Mucosa of rectum (tissue), 2 donors: ENCODE results near the gene SCYL1.

ENCODE experiments used
- H3K27ac ChIP-seq, 2 donors: one replicate each; pipeline ENCODE4 v1.7.0; 2013; ENCODE audit warnings: inconsistent platforms in 2 of 2, low read depth in 2 of 2, low read length in 2 of 2
- H3K27me3 ChIP-seq, 2 donors: one replicate each; pipeline ENCODE4 v1.7.0; 2013; ENCODE audit warnings: low read length in 2 of 2; ENCODE audit not compliant: control insufficient read depth in 2 of 2, insufficient read depth in 2 of 2
- H3K36me3 ChIP-seq, 2 donors: one replicate each; pipeline ENCODE4 v1.7.0; 2013; ENCODE audit warnings: low read length in 2 of 2; ENCODE audit not compliant: control insufficient read depth in 2 of 2, insufficient read depth in 2 of 2
- H3K4me1 ChIP-seq, 2 donors: one replicate each; pipeline ENCODE4 v1.7.0; 2013; ENCODE audit warnings: low read length in 2 of 2, mild to moderate bottlenecking in 1 of 2; ENCODE audit not compliant: control insufficient read depth in 2 of 2, insufficient read depth in 2 of 2
- H3K4me3 ChIP-seq, 2 donors: one replicate each; pipeline ENCODE4 v1.7.0; 2013; ENCODE audit warnings: low read length in 2 of 2
- H3K9ac ChIP-seq, 2 donors: one replicate each; pipeline ENCODE4 v1.7.0; 2013; ENCODE audit warnings: low read length in 2 of 2, low read depth in 1 of 2, mild to moderate bottlenecking in 1 of 2
- H3K9me3 ChIP-seq, 2 donors: one replicate each; pipeline ENCODE4 v1.7.0; 2013; ENCODE audit warnings: low read length in 2 of 2; ENCODE audit not compliant: control insufficient read depth in 2 of 2
- donor health status: healthy.
- donor health status: Normal muscosa, but diverticular disease.

SCYL1 gene

DNA sequence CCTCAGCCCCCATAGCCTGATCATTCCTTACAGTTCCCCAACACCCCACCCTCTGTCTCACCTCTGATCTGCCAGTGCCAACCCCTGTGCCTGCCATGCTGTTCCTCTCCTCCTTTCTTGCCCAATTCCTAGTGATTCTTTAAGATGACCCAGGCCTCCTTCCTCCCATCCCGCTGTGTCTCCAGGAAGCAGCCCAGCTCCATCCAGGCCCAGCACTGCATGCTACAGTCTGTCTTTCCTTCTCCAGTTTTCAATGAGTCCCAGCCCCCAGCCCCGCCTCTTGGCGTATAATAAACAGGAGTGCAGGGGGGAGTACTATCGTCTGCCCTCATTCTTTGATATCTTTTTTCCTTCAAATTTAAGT is 21.0 kb downstream of the SCYL1 start:
- Histone ChIP-seq H3K36me3 (peaks cover 0 to 6% of the 10 kb centered on the region in 2 donors), H3K9ac (peak overlapping the region; percentile 56 to 66), H3K4me3 (peak overlapping the region; percentile 70 to 73), H3K9me3 (no peaks in the 10 kb centered on the region), H3K27me3 (no peaks in the 10 kb centered on the region), H3K27ac (peak overlapping the region; percentile 79 to 89), H3K4me1 (peaks cover 10 to 17% of the 10 kb centered on the region in 2 donors)

GRCh38 chr11:65546217-65546958 is 21.5 kb downstream of the SCYL1 start:
- Histone ChIP-seq H3K4me3 (peak overlapping the region; percentile 70 to 73), H3K9ac (peak overlapping the region; percentile 56 to 66), H3K36me3 (peaks cover 0 to 6% of the 10 kb centered on the region in 2 donors), H3K4me1 (peaks cover 8 to 15% of the 10 kb centered on the region in 2 donors), H3K9me3 (no peaks in the 10 kb centered on the region), H3K27me3 (no peaks in the 10 kb centered on the region), H3K27ac (peak overlapping the region; percentile 79 to 89)

GRCh38 chr11:65547446-65548125 is 22.7 kb downstream of the SCYL1 start:
- H3K27me3 ChIP-seq, result no peaks in the 10 kb centered on the region
- no peak overlapping the region for H3K9ac ChIP-seq
- H3K4me1 ChIP-seq, result peaks cover 13 to 24% of the 10 kb centered on the region in 2 donors
- no peak overlapping the region for H3K27ac ChIP-seq
- H3K36me3 ChIP-seq, result peaks cover 0 to 8% of the 10 kb centered on the region in 2 donors
- no peak overlapping the region for H3K4me3 ChIP-seq
- H3K9me3 ChIP-seq, result no peaks in the 10 kb centered on the region

DNA sequence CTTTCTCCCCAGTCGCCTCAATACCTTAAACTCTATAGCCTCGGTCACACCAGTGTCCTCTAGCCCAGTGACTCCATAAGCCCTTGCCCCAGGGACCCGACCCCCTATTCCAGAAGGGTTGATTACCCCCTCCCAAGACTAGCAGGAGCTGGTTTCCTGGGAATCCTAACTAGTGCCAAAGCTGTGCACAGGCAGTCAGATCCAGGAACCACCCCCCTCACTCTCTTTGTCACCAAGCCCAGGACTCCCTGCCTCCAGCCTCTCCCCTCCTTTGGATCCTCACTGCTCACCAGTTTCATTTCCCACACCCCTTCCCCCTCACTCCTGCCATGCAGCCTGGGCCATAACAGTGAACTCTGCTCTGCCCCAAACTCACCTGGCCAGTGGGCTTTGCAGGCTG is 23.5 kb downstream of the SCYL1 start:
- Histone ChIP-seq H3K36me3 (peaks cover 0 to 3% of the 10 kb centered on the region in 2 donors), H3K4me3 (no peak overlapping the region), H3K9ac (no peak overlapping the region), H3K27ac (no peak overlapping the region), H3K9me3 (no peaks in the 10 kb centered on the region), H3K27me3 (no peaks in the 10 kb centered on the region), H3K4me1 (peaks cover 16 to 26% of the 10 kb centered on the region in 2 donors)

- Histone ChIP-seq H3K36me3 (peaks cover 0 to 3% of the 10 kb centered on the region in 2 donors), H3K27me3 (no peaks in the 10 kb centered on the region), H3K4me3 (no peak overlapping the region), H3K9ac (no peak overlapping the region), H3K9me3 (no peaks in the 10 kb centered on the region), H3K27ac (no peak overlapping the region), H3K4me1 (peaks cover 21 to 26% of the 10 kb centered on the region in 2 donors)
These were observed 24.2 kb downstream of the SCYL1 start for GRCh38 chr11:65549096-65549495.

DNA sequence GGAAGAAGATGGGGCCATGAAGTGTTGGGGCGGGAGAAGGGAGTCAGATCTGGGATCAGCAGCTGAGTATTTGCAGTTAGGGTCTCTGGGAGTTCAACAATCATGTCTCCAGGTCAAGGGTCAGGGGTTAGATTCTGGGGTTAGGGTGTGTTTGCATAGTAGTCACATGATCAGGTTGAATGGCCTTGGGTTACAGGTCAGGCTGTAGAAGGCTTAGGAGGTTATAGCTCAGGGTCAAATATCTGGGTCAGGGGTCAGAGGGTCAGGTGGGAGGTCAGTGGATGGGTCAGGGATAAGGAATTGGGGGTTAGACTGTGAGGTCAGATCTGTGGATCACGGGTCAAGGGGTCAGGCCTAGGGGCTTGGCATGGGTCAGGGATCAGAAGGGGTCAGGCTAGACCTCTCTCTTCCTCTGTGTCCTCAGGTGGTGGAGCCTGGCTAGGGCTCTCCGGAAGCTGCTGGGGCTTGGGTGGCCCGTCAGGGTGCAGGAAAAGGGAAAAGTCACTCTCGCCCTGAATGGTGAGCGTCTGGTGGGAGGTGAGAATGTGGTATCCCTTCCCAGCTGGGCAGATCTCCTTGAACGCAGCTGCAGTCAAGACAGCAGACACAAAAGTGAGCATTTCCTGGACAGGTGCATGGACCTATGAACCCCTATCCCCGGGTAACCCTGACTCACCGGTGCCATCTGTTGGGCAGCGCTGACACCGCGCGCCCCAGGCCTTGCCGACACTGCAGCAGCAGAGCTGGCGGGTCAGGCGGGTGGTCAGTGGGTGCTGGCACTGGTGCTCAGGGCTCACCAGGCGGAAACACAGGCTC is 26.9 kb downstream of the SCYL1 start:
- peaks cover 0 to 3% of the 10 kb centered on the region in 2 donors for H3K36me3 ChIP-seq
- no peaks in the 10 kb centered on the region for H3K9me3 ChIP-seq
- peak overlapping the region; percentile 88 to 93 for H3K27ac ChIP-seq
- peak overlapping the region; percentile 63 to 66 for H3K9ac ChIP-seq
- H3K27me3 ChIP-seq, result no peaks in the 10 kb centered on the region
- H3K4me3 ChIP-seq, result peak overlapping the region; percentile 23 to 66
- peaks cover 24 to 28% of the 10 kb centered on the region in 2 donors for H3K4me1 ChIP-seq

GRCh38 chr11:65552388-65552951 is 27.6 kb downstream of the SCYL1 start:
- no peaks in the 10 kb centered on the region for H3K27me3 ChIP-seq
- no peak overlapping the region for H3K4me3 ChIP-seq
- H3K9ac ChIP-seq, result no peak overlapping the region
- H3K36me3 ChIP-seq, result peaks cover 0 to 3% of the 10 kb centered on the region in 2 donors
- no peaks in the 10 kb centered on the region for H3K9me3 ChIP-seq
- H3K4me1 ChIP-seq, result peaks cover 24 to 31% of the 10 kb centered on the region in 2 donors
- H3K27ac ChIP-seq, result no peak overlapping the region

DNA sequence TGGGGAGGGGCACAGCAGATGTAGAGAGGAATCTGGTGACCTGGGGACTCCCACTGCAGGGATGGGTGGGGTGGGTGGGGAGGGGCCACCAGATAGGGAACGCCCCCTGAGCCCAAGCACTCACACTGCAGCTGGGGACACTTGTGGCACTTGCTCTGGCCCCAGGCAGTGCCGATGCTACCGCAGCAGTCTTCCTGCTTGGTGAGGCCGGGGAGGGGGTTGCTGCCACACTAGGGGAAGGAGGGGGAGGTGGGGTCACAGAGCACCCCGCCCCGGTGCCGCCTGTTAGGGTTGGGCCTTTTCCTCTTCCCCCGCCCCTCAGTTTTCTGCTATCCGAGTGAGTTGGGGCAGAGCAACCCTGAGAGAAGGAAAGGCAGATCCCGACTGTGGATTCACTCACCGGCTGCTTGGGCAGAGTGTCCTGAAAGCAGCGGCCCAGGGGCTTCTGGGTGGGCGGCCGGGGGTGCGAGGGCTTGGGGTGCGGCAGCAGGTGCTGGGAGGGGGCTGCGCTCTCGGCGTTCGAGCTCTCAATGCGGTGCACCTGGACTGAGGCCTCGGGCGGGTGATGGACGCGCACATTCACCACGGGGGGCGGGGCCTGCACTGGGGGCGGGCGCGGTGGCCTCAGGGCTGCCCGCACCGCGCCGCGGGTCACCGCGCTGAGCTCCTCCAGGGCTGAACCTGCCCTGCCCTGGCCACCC is 28.6 kb downstream of the SCYL1 start:
- Histone ChIP-seq H3K36me3 (peaks cover 0 to 3% of the 10 kb centered on the region in 2 donors), H3K4me1 (peaks cover 24 to 31% of the 10 kb centered on the region in 2 donors), H3K27ac (no peak overlapping the region), H3K27me3 (no peaks in the 10 kb centered on the region), H3K9me3 (no peaks in the 10 kb centered on the region), H3K9ac (no peak overlapping the region), H3K4me3 (no peak overlapping the region)

GRCh38 chr11:65554057-65554818 is 29.4 kb downstream of the SCYL1 start:
- H3K27me3 ChIP-seq, result no peaks in the 10 kb centered on the region
- peaks cover 0 to 3% of the 10 kb centered on the region in 2 donors for H3K36me3 ChIP-seq
- no peak overlapping the region for H3K9ac ChIP-seq
- H3K4me3 ChIP-seq, result no peak overlapping the region
- peaks cover 31 to 37% of the 10 kb centered on the region in 2 donors for H3K4me1 ChIP-seq
- no peaks in the 10 kb centered on the region for H3K9me3 ChIP-seq
- no peak overlapping the region for H3K27ac ChIP-seq
